ENCODE results near the gene CRYBG3.

DNA sequence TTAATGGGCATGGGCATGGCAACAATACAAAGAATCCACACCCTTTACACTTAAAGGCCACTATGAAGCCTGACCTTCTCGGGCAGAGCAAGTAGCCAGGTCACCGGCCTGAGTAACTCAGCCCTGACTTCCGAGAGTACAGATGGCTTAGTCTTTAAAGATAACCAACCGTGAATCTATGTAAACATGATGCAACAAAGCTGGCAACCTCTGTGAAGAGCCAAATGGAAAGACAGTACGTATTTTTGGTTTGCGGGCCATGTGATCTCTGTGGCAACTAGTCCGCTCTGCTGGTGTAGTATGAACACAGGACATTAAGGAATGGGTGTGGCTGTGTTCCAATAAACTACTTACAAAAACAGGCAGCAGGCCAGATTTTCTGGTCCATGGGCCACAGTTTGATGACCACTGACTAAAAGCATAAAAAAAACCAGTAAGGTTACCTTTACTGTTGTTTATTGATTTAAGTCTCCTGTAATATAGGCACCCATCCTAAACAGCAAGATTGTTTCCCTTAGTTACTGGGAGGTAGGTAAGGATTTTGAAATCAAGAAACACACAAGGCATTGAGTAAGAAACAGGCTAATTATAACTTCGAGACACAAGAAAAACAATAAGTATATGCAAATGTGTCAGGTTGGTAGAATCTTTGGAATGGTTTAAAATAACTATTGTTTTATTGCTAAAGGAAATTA is 136.0 kb downstream of the CRYBG3 start:
- TF ChIP-seq POLR2A (IDR thresholded peaks at IDR 0.05; ENCODE audit: low read depth, low read length): no peak
- no peak for TF ChIP-seq POLR2AphosphoS5 (IDR thresholded peaks at IDR 0.05; ENCODE audit: low read depth, low read length)
- TF ChIP-seq TAF1 (IDR thresholded peaks at IDR 0.05; ENCODE audit: low read depth, low read length): no peak
- no peak for TF ChIP-seq SPI1 (IDR thresholded peaks at IDR 0.05; ENCODE audit: low read depth, low read length)

Data from GM12891 (cell line).